ENCODE measurements around the gene IGSF1.

DNA sequence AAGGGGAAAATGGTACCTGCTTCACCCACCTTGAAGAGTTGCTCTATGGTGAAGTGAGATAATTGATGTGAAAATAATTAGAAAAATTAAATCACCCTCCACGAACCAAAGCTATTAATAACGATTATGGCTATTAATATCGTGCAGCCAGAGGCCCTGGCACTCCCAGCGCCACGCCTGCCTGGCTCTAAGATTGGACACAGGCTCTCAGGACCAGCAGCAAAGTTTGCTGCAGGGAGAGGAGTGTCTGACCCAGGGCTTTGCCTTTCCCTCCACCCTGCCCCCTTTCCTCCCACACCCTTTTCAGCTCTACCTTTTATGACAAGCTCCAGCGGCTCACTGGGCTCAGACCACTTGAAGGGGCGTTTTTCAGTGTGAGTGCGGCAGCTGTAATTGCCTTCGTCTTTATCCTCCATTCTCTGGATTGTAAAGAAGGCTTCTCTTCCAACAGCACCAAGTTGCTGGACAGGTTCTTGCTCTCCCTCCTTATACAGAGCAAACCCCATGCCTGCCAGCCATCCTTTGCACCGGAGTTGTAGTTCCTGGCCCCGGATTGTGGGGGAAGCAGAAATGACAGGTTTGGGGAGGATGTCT is 11.5 kb downstream of the IGSF1 start:
- TF ChIP-seq EP300 (IDR thresholded peaks at IDR 0.05) (no peak), POLR2AphosphoS5 (IDR thresholded peaks at IDR 0.05) (no peak), POLR2A (IDR thresholded peaks at IDR 0.05) (no peak)
- TF ChIP-seq, protein P1, sequence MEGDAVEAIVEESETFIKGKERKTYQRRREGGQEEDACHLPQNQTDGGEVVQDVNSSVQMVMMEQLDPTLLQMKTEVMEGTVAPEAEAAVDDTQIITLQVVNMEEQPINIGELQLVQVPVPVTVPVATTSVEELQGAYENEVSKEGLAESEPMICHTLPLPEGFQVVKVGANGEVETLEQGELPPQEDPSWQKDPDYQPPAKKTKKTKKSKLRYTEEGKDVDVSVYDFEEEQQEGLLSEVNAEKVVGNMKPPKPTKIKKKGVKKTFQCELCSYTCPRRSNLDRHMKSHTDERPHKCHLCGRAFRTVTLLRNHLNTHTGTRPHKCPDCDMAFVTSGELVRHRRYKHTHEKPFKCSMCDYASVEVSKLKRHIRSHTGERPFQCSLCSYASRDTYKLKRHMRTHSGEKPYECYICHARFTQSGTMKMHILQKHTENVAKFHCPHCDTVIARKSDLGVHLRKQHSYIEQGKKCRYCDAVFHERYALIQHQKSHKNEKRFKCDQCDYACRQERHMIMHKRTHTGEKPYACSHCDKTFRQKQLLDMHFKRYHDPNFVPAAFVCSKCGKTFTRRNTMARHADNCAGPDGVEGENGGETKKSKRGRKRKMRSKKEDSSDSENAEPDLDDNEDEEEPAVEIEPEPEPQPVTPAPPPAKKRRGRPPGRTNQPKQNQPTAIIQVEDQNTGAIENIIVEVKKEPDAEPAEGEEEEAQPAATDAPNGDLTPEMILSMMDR (IDR thresholded peaks at IDR 0.05): no peak

Data from sigmoid colon (tissue), 4 donors.